ENCODE results near the gene WDR75.
"Not testable (repeated sequence)": the region's sequence is repeated elsewhere in the genome, so short reads cannot be mapped to it uniquely, and the experiment has no call there.

WDR75 gene

DNA sequence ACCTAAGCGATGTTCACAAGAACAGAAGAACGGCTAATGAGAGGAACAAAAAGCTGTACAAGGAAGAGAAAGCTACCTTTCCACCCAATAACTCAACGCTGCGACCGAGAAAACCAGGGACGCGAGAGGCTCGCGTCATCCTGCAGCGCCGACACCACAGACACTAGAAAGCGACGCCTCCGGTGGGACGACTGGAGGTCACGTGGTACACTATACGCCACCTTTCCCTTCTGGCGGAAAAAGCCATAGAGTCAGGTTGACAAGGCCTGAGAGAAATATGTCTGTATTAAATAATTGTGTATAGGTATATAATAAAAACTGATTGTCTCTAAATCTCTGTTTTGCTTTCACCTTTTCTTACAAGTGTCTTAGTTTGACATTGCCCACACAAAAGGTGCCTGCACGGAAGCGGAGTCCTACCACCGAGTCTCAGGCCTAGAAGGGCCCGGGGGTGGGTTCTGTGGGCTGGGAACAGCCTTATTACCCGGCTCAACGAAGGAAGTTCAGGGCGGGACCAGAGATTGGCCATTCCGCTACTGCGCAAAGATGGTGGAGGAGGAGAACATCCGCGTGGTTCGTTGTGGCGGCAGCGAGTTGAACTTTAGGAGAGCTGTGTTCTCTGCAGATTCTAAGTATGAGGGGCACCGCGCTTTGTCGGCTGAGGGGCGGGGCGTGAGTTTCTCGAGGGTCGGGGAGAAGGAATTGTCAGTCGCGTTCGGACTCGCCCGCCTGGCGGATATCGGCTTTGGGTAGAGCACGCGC is at the start of gene WDR75:
WDR75 (plus strand) TSS at position 528 of the 762 bp plus-strand sequence; CDS start at position 547, 19 bp downstream.
- H3K4me3 ChIP-seq (ENCODE audit: low read depth, low read length), result peak within 1 kb of the TSS; percentile 91
- peak; percentile 87 for DNase-seq (ENCODE audit: low read depth)

DNA sequence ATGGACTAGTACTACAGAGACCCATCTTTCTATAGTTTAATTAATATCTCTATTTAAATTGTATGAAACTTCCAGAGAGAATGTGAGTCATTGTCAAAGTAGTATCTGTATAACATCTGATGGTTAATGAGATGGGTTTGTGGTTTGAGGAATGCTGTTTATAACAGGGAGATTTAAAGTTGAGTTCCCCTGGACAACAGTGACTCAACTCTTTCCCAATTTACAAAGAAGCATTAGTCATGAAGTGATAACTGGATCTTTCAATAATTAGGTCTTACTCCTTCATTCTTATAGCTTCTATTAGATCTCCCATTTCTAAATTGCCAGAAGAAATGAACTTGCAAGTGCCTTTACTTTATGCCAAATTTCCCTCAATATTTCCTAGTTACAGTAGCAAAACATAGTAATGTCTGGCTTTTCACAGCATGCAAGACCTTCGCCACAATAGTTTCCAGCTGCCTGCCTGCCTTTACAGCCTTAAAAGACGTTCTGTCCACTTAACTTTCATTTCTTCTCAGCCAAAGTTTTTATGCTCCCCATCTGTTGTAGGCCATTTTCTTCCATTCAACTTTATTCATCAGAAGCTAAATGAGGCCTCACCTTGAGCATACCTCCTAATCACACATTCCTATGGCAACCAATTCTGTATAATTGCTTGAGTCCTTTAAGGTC is 47.7 kb upstream of the WDR75 start:
- peak; percentile 93 for DNase-seq (ENCODE audit: low read depth)
- H3K4me3 ChIP-seq (ENCODE audit: low read depth, low read length), result no peak overlapping the region

DNA sequence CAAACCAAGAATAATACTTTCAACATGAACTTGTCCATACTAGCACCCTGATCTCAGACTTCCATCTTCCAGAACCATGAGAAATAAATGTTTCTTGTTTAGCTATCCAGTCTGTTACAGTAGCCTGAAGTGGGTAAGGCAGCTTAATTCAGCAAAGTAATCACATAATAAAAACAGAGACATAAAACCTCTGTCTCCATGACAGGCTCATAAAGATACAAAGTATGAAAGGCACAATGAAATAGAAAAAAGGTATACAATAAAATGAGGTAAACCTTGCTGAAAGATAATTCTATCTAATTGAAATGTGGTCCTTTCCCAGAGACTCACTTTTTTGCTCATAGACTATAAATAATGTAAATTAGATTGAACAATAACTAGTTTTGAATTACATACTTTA is 46.7 kb upstream of the WDR75 start:
- no peak overlapping the region for H3K4me3 ChIP-seq (ENCODE audit: low read depth, low read length)
- no peak for DNase-seq (ENCODE audit: low read depth)

DNA sequence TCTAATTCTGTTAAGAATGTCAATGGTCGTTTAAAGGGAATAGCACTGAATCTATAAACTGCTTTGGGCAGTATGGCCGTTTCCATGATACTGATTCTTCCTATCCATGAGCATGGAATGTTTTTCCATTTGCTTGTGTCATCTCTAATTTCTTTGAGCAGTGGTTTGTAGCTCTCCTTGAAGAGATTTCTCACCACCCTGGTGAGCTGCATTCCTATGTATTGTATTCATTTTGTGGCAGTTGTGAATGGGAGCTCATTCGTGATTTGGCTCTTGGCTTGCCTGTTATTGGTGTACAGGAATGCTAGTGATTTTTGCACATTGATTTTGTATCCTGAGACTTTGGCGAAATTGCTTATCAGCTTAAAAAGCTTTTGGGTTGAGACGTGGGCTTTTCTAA is 38.3 kb upstream of the WDR75 start:
- no peak for DNase-seq (ENCODE audit: low read depth)
- no peak overlapping the region for H3K4me3 ChIP-seq (ENCODE audit: low read depth, low read length)

DNA sequence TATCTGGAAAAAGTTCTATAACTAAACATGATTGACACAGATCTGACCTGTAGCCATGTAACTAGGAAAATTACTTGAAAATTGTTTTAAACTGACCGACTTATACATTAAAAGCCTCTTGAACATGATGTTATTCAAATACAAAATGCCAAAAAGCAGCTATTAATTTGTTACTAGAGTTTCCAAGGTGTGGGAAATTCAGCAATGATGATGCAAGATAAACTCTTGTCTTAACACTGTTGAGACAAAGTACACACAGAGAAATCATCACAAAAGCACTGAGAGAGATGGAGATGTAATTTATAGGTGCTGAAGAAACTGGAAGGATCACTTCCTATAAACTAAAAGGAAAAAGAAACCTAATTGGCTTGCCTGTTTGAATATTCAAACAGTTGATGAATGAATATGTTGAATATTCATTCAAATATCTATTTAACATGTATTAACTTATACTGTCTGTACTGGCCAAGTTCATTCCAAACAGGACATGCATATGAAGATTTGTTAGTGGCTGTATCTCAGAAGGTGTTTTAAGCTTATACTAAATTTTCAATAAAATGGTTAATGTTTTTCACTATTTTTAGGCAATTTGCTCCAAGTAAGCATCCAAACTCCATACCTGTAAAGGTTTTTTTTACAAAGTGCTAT is 34.6 kb upstream of the WDR75 start:
- H3K4me3 ChIP-seq (ENCODE audit: low read depth, low read length), result no peak overlapping the region
- no peak for DNase-seq (ENCODE audit: low read depth)

DNA sequence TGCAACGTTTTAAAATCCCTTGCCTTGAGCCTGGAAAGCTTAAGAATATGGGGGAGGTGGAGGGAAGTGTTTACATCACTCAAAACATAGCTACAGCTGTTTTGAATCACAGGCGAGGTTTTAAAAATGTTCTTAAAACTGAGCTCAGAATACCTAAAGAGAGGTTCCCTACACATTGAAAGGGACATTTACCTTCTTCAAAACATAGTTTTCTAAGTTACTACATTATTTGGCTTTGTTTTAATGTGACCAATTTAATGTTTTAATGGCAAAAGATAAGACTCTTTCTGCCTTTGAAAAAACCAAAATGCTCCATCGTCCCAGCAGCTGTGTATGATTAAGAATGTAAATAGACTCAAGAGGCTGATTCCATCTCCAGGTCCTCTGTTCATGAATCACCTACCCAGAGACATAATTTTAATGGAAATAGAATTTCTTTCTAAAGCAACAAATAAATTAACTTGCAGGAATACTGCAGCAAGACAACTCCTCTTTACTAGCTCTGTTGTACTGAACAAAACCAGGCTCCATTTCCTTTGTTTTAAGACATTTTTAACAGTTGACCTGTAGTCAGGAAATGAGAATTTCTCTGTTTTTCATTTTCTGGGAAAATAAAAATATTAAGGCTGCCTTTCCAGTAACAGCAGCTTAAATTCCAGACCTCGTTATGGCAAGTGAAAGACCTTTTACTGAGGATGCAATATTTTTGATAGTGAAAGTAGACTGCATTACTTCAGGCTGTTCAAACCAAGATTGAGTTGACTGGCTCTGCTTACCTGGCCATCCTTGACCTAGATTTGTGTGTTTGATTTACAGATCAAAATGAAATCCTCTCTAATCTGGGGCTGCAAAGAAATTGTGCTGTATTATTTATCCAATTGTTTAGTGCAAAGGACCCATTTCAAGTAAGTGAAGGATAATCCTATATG is 33.7 kb upstream of the WDR75 start:
- DNase-seq (ENCODE audit: low read depth), result no peak
- no peak overlapping the region for H3K4me3 ChIP-seq (ENCODE audit: low read depth, low read length)

DNA sequence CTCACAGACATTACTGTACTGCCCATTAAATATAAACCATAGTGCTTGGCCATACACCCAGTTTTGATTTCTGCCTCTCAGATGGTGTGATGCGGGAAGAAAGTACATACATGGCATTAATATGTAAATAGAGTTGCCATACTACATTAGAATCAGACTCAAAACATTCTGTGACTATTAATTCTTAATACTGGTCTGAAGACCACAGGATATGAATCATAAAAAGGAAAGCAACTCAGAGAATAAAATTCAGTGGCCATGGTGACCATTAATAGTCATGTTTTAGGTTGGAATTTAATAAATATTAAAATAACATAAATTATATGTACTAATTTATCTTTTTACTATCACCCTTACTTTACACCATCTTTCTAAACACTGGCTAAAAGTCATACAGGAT is 33.0 kb upstream of the WDR75 start:
- no peak overlapping the region for H3K4me3 ChIP-seq (ENCODE audit: low read depth, low read length)
- DNase-seq (ENCODE audit: low read depth), result no peak

DNA sequence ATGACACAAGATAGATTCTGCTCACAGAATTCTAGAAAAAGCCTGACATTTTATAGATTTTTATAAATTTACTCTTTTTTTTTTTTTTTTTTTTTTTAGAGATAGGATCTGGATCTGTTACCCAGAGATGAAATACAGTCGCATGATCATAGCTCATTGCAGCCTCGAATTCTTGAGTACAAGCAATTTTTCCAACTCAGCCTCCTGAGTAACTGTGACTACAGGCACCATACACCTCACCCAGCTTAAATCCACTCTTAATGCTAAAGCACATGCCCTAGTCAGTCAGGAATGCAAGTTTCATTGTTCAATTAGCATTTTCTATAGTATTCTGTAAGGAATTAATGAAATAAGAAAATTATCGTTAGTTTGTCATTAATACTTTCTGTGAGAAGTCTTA is 32.1 kb upstream of the WDR75 start:
- H3K4me3 ChIP-seq (ENCODE audit: low read depth, low read length), result no peak overlapping the region
- no peak for DNase-seq (ENCODE audit: low read depth)

DNA sequence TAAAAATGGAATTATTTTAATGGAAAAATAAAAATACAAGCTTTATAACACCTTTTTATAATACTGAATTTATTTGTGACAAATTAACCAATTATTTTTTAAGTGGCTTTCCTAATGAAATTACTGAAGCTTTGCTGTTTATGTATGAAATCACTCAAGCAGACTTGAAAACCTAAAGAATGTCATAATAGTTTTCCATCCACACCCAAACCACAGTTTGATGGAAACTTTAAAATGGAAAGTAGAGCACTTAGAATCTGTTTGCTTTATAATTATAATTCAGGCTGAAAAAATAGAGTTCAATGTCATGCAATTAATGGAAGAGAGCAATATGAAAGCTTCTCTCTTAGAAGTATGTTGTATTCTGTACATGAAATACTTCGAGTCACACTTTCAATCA is 31.6 kb upstream of the WDR75 start:
- DNase-seq (ENCODE audit: low read depth), result no peak
- H3K4me3 ChIP-seq (ENCODE audit: low read depth, low read length), result no peak overlapping the region

DNA sequence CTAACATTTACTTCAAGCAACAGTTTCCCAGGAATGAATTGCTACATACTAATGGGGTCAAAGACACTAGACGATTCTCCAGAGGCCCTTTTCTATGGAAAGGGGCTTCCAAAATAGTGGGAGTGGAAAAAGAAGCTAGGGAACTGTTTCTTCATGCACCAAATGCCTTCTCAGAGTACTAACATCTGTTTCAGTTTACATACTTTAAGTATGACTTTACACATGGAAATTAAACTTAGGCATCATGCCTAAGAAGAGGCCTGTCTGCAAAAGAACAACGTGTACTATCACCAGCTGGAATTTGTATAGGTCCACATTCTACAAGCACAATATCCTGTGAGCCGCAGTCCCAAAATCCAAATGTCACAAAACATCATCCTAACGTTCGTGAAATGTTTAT is 29.4 kb upstream of the WDR75 start:
- H3K4me3 ChIP-seq (ENCODE audit: low read depth, low read length), result no peak overlapping the region
- DNase-seq (ENCODE audit: low read depth), result peak; percentile 97

DNA sequence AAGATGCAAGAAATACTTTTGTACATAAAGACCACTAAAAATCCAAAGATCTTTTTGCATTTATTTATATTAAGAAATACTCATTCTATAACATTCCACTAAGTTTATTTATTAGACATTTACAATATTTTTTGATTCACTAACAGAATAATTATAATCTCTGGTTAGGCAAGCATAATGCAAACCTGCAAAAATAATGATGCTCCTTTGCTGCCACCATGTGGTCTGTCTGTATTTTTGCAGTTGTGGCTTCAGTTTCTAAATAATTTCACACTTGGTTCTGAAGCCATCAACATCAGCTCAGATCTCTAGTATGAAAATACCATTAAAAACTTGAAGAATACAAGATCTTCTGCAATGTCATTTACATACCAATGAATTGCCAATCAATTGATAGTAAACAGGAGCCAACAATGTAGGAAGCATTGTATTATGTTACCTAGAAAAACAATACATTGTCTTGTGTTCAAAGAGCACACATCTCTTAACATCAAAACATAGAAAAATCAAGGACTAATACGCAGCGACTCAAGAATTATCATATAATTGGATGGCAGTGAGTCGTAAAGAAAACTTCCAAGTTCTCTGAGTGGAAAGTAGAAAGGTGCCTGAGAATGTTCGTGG is 28.8 kb upstream of the WDR75 start:
- DNase-seq (ENCODE audit: low read depth), result no peak
- no peak overlapping the region for H3K4me3 ChIP-seq (ENCODE audit: low read depth, low read length)

DNA sequence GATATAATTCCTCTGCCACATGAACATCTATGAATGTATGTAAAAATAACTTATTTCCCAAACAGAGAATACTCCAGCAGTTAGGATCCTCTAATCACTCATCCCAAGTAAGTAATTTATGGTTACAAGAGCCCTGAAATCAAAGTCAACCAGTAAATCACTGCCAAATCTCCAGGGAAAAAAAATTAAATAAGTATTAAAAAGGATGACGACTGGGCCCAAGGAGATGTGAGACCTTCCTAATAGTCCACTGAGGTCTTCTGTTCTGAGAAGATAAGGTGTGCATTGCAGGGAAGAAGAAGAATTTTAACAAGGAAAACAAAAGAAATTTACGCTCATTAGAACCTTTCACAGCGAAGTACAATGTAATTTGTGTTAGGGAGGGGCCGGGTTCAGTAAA is 28.0 kb upstream of the WDR75 start:
- DNase-seq (ENCODE audit: low read depth), result no peak
- no peak overlapping the region for H3K4me3 ChIP-seq (ENCODE audit: low read depth, low read length)

DNA sequence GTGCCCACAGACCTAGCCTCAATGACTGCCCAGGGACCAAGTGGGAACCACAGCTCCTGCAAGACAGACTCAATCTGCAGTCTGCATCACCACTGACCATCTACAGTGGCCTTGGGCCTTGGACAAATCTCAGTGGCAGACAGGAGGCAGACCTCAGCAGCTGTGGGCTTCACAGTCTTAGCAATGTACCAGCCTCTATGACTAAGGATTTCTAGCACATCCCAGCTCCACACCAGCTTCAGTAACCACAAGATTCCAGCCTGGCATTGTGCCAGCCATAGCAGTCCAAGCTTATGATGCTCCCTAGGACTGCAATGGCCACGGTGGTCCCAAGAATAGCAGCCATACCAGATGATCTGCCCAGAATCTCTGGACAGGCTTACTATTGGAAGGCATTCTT is 19.6 kb upstream of the WDR75 start:
- H3K4me3 ChIP-seq (ENCODE audit: low read depth, low read length), result no peak overlapping the region
- peak; percentile 84 for DNase-seq (ENCODE audit: low read depth)

DNA sequence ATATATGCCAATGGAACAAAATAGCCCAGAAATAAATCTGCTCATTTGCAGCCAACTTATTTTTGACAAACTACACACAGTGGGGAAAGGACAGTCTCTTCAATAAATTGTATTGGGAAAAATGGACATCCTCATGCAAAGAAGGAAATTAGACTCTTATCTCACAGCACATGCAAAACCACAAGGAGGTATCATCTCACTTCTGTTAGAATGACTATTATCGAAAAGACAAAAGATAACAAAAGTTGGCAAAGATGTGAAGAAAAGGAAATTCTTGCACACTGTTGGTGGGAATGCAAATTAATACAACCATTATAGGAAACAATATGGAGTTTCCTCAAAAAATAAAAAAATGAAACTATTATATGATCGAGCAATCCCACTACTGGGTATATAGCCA is 16.3 kb upstream of the WDR75 start:
- DNase-seq (ENCODE audit: low read depth), result no peak
- no peak overlapping the region for H3K4me3 ChIP-seq (ENCODE audit: low read depth, low read length)

DNA sequence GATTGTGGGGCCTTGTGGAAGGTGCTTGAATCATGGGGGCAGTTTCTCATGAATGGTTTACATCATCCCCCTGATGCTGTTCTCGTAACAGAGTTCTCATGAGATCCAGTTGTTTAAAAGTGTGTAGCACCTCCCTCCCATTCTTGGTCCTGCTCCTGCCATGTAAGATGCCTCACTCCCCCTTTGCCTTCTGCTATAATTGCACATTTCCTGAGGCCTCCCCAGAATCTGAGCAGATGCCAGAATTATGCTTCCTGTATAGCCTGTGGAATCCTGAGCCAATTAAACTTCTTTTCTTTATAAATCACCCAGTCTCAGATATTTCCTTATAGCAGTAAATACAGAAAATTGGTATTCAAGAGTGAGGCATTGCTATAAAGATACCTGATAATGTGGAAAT is 15.6 kb upstream of the WDR75 start:
- DNase-seq (ENCODE audit: low read depth), result no peak
- H3K4me3 ChIP-seq (ENCODE audit: low read depth, low read length), result no peak overlapping the region

DNA sequence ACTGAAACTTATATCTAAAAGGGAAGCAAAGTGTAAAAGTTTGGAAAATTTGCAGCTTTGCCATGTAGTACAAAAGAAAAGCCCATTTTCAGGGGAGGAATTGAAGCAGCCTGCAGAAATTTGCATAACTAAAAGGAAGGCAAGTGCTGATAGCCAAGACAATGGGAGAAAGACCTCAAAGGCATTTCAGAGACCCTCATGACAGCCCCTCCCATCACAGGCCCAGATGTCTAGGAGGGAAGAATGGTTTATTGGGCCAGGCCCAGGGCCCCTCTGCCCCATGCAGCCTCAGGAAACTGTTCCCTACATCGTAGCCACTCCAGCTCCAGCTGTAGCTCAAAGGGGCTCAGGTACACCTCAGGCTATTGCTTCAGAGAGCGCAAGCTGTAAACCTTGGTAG is 14.4 kb upstream of the WDR75 start:
- no peak for DNase-seq (ENCODE audit: low read depth)
- no peak overlapping the region for H3K4me3 ChIP-seq (ENCODE audit: low read depth, low read length)

DNA sequence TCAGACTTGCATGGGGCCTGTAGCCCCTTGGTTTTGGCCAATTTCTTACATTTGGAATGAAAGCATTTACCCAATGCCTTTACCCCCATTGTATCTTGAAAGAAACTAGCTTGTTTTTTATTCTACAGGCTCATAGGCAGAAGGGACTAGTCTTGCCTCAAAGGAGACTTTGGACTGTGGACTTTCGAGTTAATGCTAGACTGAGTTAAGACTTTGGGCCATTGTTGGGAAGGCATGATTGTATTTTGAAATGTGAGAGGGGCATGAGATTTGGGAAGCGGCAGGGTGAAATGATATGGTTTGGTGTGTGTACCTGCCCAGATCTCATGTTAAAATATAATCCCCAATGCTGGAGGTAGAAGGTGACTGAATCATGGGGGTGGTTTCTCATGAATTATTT is 13.4 kb upstream of the WDR75 start:
- no peak overlapping the region for H3K4me3 ChIP-seq (ENCODE audit: low read depth, low read length)
- no peak for DNase-seq (ENCODE audit: low read depth)

DNA sequence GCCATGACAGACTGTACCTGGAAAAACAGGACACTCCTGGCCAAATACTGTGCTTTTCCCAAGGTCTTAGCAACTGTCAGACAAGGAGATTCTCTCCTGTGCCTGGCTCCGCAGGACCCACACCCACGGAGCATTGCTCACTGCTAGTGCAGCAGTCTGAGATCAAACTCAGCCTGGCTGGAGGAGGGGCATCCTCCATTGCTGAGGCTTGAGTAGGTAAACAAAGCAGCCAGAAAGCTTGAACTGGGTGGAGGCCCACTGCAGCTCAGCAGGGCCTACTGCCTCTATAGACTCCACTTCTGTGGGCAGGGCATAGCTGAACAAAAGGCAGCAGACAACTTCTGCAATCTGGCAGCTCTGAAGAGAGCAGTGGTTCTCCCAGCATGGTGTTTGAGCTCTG is 10.8 kb upstream of the WDR75 start:
- H3K4me3 ChIP-seq (ENCODE audit: low read depth, low read length); DNase-seq (ENCODE audit: low read depth): not testable (repeated sequence)

DNA sequence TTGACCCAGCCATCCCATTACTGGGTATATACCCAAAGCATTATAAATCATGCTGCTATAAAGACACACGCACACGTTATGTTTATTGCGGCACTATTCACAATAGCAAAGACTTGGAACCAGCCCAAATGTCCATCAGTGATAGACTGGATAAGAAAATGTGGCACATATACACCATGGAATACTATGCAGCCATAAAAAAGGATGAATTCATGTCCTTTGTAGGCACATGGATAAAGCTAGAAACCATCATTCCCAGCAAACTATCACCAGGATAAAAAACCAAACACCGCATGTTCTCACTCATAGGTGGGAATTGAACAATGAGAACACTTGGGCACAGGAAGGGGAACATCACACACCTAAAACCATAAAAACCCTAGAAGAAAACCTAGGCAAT is 5.5 kb upstream of the WDR75 start:
- H3K4me3 ChIP-seq (ENCODE audit: low read depth, low read length); DNase-seq (ENCODE audit: low read depth): not testable (repeated sequence)

Data from skeletal muscle cell (primary cell).